Myocyte (in vitro differentiated cells): ENCODE data around the gene C1orf21. TPM values are rescaled to one million over a fixed set of nuclear protein-coding genes. Genes with fewer than 3 reads are reported as not detected.
A peak's percentile ranks its signal among the peaks of the same experiment; 100 is the strongest.
"Not testable (repeated sequence)": the region's sequence is repeated elsewhere in the genome, so short reads cannot be mapped to it uniquely, and the experiment has no call there.

Experiments used
- DNase-seq: peaks from one replicate; pipeline ENCODE4 v3.0.0-alpha.2; 2012; ENCODE audit warnings: low read depth
- total RNA-seq: library from RNA; depleted of rRNA; stranded (reverse); fragments of >200 nt; gene quantifications from 2 replicates; pipeline ENCODE4 v1.2.3, GENCODE V29; 2014

The C1orf21 gene
- total RNA-seq, 1 donor from 2014 or later = 42.7 TPM

DNA sequence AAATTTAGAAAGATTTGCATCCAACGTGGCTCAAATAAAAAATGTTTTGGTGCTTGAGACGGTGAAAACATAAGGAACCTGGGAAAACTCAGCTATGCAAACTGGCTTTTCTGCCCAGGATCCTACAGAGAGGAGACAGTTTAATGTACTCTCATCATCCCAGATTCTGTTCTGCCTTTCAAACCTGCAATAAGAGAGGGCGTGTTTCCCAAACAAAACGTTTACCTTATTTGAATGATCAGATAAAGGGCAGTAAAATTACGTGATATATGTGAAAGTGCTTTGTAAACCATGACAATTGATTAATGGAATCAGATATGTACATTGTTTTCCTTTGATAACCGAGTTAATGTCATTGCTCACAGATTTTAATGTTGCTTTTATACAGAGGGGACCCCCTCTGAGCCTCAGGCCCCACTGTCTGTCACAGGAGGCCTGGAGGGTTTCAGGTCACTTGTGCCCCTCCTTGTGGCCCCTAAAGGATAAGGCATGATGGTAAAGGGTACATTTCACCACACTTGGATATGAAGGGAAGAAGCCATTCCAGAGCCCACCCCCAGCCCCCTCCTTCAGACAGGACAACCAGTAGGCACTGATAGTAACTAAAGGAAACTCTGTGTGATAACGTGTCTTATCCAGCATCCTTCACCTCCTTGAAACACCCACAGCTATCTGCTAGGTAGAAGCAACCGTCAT, 210.3 kb downstream of the C1orf21 start:
- DNase-seq = no peak

DNA sequence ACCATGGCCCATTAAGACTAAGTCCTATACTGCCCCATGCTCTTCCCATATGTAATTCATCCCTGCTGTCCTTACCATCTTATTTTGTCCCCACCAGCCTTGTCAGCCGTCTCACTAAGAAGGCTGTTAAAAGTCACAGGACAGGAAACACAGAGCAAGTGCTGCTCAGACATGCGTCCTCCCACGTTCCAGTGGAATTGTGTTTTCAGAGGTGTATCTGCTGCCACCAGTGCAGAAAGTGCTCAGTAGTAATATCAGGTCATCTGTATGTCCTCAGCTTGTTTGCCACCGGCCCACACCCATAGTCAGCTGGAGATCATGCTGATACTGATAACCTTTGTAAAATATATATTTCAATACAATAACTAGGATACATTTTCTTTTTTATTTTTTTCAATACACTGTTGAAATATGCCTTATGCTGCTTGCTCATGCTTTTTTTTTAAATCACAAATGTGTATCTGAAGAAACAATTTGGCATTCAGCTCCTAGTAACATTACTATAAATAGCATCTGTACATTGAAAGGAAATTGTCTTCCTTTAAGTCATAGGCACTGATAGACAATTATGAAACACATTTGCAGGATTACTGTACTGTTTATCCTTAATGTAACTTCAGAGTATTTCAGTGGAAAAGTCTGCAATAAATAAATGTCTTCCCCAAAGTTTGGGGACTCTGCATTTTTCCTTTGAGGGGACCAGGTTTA, 211.0 kb downstream of the C1orf21 start:
- no peak for DNase-seq

DNA sequence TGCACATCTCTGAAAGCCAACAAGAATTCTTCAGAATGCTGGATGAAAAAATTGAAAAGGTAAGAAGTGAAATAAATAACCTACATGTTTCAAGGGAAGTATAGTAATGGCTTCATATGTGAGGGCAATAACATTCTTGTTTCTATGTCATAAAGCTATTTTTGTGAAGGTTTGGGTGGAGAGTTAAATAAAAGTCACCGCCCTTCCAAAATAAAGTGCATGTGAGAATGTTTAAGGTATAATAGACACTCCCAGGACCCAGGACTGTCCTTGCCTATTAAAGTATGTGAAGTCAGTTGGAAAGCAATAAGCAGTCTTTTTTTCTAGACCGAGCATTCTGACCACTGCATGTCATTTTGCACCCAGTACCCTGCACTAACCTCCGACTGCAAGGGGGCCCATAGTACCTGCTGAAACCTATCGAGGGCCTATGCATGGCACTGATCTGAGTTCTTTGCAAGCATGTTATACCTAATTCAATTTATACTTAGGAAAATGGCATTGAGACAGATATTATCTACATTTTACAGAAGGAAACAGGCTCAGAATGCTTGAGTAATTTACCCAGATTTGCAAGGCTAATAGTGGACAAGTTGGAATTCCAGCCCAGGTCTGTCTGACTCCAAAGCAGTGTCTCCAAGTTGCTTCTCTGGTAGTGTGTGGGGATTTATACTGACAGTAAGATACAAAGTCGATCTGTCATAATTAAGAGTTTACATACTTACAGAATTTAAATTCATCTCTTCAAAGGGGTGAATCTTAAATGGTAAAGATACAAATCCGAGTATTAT, 211.8 kb downstream of the C1orf21 start:
- DNase-seq = no peak

DNA sequence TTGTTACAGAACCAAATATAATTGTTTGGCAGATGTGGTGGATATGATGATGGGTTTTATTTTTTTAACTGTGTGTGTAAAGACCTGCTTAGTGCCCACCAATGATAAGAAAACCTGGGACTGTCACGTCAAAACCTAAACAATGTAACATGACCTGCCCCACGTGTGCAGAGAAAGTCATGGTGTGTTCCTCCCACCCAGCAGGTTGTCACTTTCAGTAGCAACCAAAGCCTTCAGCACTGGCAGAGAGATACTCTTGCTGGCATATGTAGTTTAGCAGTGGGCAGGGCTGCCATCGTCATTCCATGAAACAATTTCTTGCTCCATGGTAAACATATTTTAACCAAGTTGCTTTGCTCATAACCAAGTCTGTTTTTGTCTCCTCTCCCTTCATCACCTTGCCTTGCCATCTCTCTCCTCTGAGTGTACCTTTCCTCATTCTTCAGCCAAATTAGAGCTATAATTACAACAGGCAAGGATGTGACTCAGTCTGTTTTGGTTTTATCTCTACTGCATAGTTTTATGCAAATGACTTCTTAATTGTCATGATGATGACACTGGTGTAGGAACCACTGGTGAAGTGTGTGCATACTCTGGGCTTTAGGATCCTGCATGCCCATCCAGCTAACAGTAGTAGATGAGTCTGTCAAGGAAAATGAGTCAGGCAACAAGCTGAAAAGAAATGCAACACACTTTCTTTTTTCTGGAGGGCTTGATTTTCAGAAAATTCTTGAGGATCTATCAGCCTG, 217.5 kb downstream of the C1orf21 start:
- DNase-seq = no peak

- no peak for DNase-seq
Measured at GRCh38 chr1:184605941-184606340, 219.1 kb downstream of the C1orf21 start.

DNA sequence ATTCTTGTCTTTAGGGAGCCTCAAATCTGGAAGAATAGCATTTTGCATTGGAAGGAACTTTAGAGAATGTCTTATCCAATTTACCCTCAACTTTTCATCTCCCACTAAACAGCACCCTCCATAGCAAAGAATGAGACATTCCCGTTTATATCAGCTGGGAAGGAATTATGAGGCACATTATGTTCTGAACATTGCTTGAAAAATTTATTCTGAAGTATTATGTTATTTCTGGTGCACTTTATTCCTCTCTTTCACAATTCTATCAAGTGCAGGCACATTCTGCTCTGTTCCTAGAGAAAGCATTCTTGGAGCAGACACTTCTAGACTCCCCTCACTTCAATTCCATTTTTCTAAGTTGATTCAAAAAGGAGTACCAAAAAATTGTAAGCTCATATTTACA, 220.0 kb downstream of the C1orf21 start:
- DNase-seq = no peak

DNA sequence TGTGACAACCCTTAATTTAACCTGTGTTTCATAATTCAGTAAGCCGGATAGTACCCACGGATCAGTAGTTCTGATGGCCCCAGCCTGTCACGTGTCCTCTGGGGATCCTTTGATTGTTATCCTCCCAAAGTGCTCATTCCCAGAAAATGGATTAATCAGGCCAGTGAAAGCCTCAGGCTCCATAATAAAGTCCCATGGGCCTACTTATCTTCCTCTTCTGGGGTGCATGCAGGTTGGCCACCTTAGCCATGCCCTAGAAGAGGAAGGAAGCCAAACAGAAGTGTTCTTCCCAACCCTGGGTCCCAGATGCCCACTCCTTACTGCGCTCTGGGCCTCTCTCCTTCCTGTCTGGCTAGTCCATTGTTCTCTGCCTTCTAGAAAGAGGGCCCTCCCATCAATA, 221.8 kb downstream of the C1orf21 start:
- no peak for DNase-seq

- DNase-seq = no peak
Measured at GRCh38 chr1:184608990-184609389, 222.2 kb downstream of the C1orf21 start.

- DNase-seq = no peak
Measured at GRCh38 chr1:184610876-184611595, 224.2 kb downstream of the C1orf21 start.

GRCh38 chr1:184612229-184612628, 225.4 kb downstream of the C1orf21 start:
- not testable (repeated sequence) for DNase-seq

DNA sequence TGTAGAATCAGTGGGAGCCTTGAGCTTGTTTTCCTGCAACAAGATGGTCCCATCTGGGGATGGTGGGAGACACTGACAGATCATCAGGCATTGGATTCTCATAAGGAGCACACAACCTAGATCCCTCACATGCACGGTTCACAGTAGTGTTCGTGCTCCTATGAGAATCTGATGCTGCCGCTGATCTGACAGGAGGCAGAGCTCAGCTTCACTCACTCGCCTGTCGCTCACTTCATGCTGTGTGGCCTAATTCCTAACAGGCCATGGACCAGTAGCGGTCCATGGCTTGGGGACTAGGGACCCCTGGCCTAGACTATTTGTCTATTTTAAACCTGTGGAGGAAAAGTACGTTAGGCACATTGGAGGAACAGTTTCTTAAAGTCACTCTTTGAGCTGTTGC, 227.8 kb downstream of the C1orf21 start:
- no peak for DNase-seq

DNA sequence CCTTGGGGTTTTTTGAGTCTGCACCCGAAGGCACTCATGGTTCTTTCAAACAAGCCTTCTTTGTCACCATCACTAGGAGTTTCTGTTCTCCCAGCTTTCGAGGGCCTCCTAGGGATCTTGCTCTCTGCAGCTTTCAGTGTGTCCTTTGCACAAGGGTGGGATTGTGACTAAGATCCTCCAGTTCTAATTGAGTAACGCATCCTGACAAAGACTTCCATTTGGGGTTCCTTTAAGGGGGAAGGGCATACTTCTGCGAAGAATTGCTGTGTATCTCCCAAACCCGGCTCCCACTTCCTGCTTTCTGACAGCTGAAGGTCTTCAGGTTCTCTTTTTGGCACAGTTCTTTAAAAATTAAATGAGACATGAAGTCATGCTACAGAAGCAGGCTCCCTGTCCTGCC, 228.5 kb downstream of the C1orf21 start:
- no peak for DNase-seq

GRCh38 chr1:184616504-184616903, 229.7 kb downstream of the C1orf21 start:
- DNase-seq = no peak

- no peak for DNase-seq
Measured at GRCh38 chr1:184617433-184618029, 230.7 kb downstream of the C1orf21 start.

- no peak for DNase-seq
Measured at GRCh38 chr1:184618851-184619250, 232.0 kb downstream of the C1orf21 start.

DNA sequence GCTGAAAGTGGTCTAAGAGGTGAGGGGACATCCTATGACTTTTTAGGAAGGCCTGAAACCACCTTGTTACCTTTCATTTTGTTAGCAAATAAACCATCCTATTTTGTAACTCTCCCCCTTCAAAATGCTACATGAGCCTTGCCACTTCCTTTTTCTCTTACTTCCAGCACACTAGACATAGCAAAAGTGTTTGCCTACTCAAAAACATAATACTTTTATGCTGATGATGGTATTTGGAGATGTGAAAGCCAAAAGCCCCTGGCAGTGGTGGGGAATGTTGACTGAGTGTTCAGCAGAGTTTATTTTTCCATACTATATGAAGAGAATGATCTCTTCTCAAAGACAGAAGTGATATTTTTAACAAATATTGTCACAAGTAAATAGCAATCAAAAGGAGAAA, 233.6 kb downstream of the C1orf21 start:
- DNase-seq = no peak

GRCh38 chr1:184621260-184621659, 234.4 kb downstream of the C1orf21 start:
- peak; percentile 62 for DNase-seq

DNA sequence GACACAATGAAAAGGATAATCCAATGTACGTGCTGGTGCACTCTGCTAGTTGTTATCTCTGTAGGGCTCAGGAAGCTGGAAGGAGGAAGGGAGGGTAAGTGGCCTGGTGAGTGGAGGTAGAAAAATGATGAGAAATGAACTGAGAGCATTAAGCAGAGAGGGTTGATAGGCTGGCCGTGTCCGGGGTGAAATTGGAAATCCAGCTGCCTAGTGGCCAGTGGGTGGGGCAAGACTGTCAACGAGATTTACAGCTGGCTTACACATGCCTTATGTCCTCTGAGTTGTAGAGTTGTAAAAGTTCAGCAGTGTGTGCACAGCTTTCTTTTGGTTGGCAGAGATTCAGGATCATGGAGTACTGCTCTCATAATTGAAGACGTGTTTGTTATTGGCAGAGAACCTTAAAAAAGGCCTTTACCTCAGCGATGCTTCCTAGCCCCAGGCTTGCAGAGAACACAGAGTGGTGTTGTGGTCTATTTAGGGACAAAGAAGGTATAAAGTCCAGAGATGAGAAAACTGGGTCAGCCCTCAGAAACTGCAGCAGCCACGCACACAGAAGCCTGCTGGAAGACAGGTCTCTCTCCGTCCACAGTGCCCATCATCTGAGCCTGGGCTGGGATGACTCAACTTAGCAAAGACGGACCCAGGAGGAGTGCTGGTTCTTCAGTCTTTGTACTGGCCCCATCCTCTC, 235.5 kb downstream of the C1orf21 start:
- DNase-seq = peak; percentile 77

- DNase-seq = no peak
Measured at GRCh38 chr1:184623404-184623803, 236.6 kb downstream of the C1orf21 start.

- DNase-seq = no peak
Measured at GRCh38 chr1:184624051-184624450, 237.2 kb downstream of the C1orf21 start.
